Smooth muscle cell (in vitro differentiated cells): ENCODE data around the gene TMEM184B. TPM values are rescaled to one million over a fixed set of nuclear protein-coding genes. Genes with fewer than 3 reads are reported as not detected.
A peak's percentile ranks its signal among the peaks of the same experiment; 100 is the strongest.

Experiments used
- DNase-seq: peaks from one replicate; lab custom pipeline; 2025; ENCODE audit not compliant: unreplicated experiment; lab: John Stamatoyannopoulos, UW
- H2AFZ ChIP-seq: fragments of 200-600 bp; sonication (generic); 2 replicates; pipeline ENCODE4 v1.6.0; 2016; ENCODE audit warnings: antibody characterized with exemption, low read depth, mild to moderate bottlenecking
- H3F3A ChIP-seq: fragments of 200-600 bp; sonication (generic); 2 replicates; pipeline ENCODE4 v1.6.0; 2017; ENCODE audit warnings: antibody characterized with exemption, low read depth
- H3K27ac ChIP-seq: fragments of 200-600 bp; sonication (generic); 2 replicates; pipeline ENCODE4 v1.5.1; 2016; ENCODE audit warnings: low read depth, mild to moderate bottlenecking
- H3K27me3 ChIP-seq: fragments of 200-600 bp; sonication (generic); 2 replicates; pipeline ENCODE4 v1.6.1; 2016; ENCODE audit warnings: low read depth, mild to moderate bottlenecking
- H3K36me3 ChIP-seq: fragments of 200-600 bp; sonication (generic); 2 replicates; pipeline ENCODE4 v1.5.1; 2016; ENCODE audit warnings: low read depth
- H3K4me1 ChIP-seq: fragments of 200-600 bp; sonication (generic); 2 replicates; pipeline ENCODE4 v1.5.1; 2016; ENCODE audit warnings: low read depth
- H3K4me2 ChIP-seq: fragments of 200-600 bp; sonication (generic); 2 replicates; pipeline ENCODE4 v1.6.0; 2016; ENCODE audit warnings: mild to moderate bottlenecking
- H3K4me3 ChIP-seq: fragments of 200-600 bp; sonication (generic); 2 replicates; pipeline ENCODE4 v1.5.1; 2016; ENCODE audit warnings: mild to moderate bottlenecking
- H3K79me2 ChIP-seq: fragments of 200-600 bp; sonication (generic); 2 replicates; pipeline ENCODE4 v1.6.0; 2016; ENCODE audit warnings: low read depth, mild to moderate bottlenecking
- H3K9ac ChIP-seq: fragments of 200-600 bp; sonication (generic); 2 replicates; pipeline ENCODE4 v1.6.0; 2016; ENCODE audit warnings: low read depth
- H3K9me3 ChIP-seq: fragments of 200-600 bp; sonication (generic); replicated peaks from 2 replicates; pipeline ENCODE4 v1.5.1; 2016; ENCODE audit warnings: low read depth
- H4K20me1 ChIP-seq: fragments of 200-600 bp; sonication (generic); 2 replicates; pipeline ENCODE4 v1.6.0; 2016; ENCODE audit warnings: low read depth
- CTCF ChIP-seq: fragments of 200-600 bp; sonication (generic); IDR thresholded peaks from 2 replicates; pipeline ENCODE4 v1.5.1; 2017; ENCODE audit warnings: borderline replicate concordance, mild to moderate bottlenecking, antibody characterized with exemption; ENCODE audit not compliant: insufficient read depth, poor library complexity, severe bottlenecking
- WGBS: methylation state at CpG from one replicate; pipeline ENCODE4 v1.1.7; 2016; ENCODE audit warnings: low lambda C conversion rate; 5-methylcytosine and 5-hydroxymethylcytosine counted together
- polyA plus RNA-seq: library from polyadenylated mRNA; unstranded; fragments of >200 nt; fragmentation: Nextera tagmentation; extraction: Ambion mirVana; gene quantifications from 2 replicates; pipeline ENCODE4 v1.2.1, GENCODE V29; 2016
- total RNA-seq: library from RNA; depleted of rRNA; stranded (reverse); fragments of >200 nt; gene quantifications from 2 replicates; pipeline ENCODE4 v1.2.3, GENCODE V29; 2014

The TMEM184B gene
- total and polyA plus RNA-seq, 2 experiments from 2014 or later = 34.1 to 96.3 TPM

GRCh38 chr22:38302906-38303305 lies 30.1 kb upstream of the TMEM184B start:
- no peak for TF ChIP-seq CTCF
- no peak for DNase-seq
- Histone ChIP-seq H3F3A (peaks cover 13% of the 10 kb centered on the region), H3K27ac (no peak overlapping the region), H3K36me3 (no peaks in the 10 kb centered on the region), H4K20me1 (peaks cover 100% of the 10 kb centered on the region), H3K9me3 (no peaks in the 10 kb centered on the region), H3K79me2 (peaks cover 68% of the 10 kb centered on the region), H2AFZ (no peak overlapping the region), H3K4me3 (no peak overlapping the region), H3K4me2 (no peak overlapping the region), H3K27me3 (no peaks in the 10 kb centered on the region), H3K9ac (no peak overlapping the region), H3K4me1 (no peaks in the 10 kb centered on the region)
- whole genome bisulfite sequencing = 97% methylated on average over 19 of the region's 19 CpGs

GRCh38 chr22:38300946-38301345 lies 28.1 kb upstream of the TMEM184B start:
- peaks cover 100% of the 10 kb centered on the region for H4K20me1 ChIP-seq
- 98% methylated on average over 3 of the region's 3 CpGs for whole genome bisulfite sequencing
- no peak overlapping the region for H3K4me3 ChIP-seq
- peaks cover 58% of the 10 kb centered on the region for H3K79me2 ChIP-seq
- H3K36me3 ChIP-seq = no peaks in the 10 kb centered on the region
- DNase-seq = no peak
- no peak overlapping the region for H2AFZ ChIP-seq
- H3F3A ChIP-seq = no peaks in the 10 kb centered on the region
- H3K4me2 ChIP-seq = no peak overlapping the region
- TF ChIP-seq CTCF = no peak
- H3K27me3 ChIP-seq = no peaks in the 10 kb centered on the region
- H3K27ac ChIP-seq = peak overlapping the region; percentile 85
- no peak overlapping the region for H3K9ac ChIP-seq
- H3K4me1 ChIP-seq = no peaks in the 10 kb centered on the region
- H3K9me3 ChIP-seq = no peaks in the 10 kb centered on the region

- H3K36me3 ChIP-seq = no peaks in the 10 kb centered on the region
- no peak overlapping the region for H2AFZ ChIP-seq
- no peak overlapping the region for H3K9ac ChIP-seq
- H3K27ac ChIP-seq = peak overlapping the region; percentile 85
- TF ChIP-seq CTCF = no peak
- H3K4me2 ChIP-seq = no peak overlapping the region
- no peaks in the 10 kb centered on the region for H3K4me1 ChIP-seq
- no peaks in the 10 kb centered on the region for H3K27me3 ChIP-seq
- H3F3A ChIP-seq = no peaks in the 10 kb centered on the region
- no peak overlapping the region for H3K4me3 ChIP-seq
- DNase-seq = no peak
- no peaks in the 10 kb centered on the region for H3K9me3 ChIP-seq
- peaks cover 100% of the 10 kb centered on the region for H4K20me1 ChIP-seq
- H3K79me2 ChIP-seq = peaks cover 52% of the 10 kb centered on the region
- 92% methylated on average over 26 of the region's 26 CpGs for WGBS
Measured at GRCh38 chr22:38300197-38300945, 27.6 kb upstream of the TMEM184B start.

GRCh38 chr22:38299770-38300102 lies 26.9 kb upstream of the TMEM184B start:
- 93% methylated on average over 12 of the region's 12 CpGs for WGBS
- no peaks in the 10 kb centered on the region for H3K4me1 ChIP-seq
- peaks cover 100% of the 10 kb centered on the region for H4K20me1 ChIP-seq
- H3K4me3 ChIP-seq = no peak overlapping the region
- no peak overlapping the region for H2AFZ ChIP-seq
- H3F3A ChIP-seq = no peaks in the 10 kb centered on the region
- H3K27me3 ChIP-seq = no peaks in the 10 kb centered on the region
- no peak for TF ChIP-seq CTCF
- peaks cover 46% of the 10 kb centered on the region for H3K79me2 ChIP-seq
- H3K9me3 ChIP-seq = no peaks in the 10 kb centered on the region
- H3K36me3 ChIP-seq = no peaks in the 10 kb centered on the region
- H3K9ac ChIP-seq = peak overlapping the region; percentile 49
- DNase-seq = no peak
- H3K4me2 ChIP-seq = no peak overlapping the region
- H3K27ac ChIP-seq = peak overlapping the region; percentile 85
